ENCODE results near the gene PAXX. TPM values are rescaled to one million over a fixed set of nuclear protein-coding genes. Genes with fewer than 3 reads are reported as not detected.

PAXX gene
- total RNA-seq, 4 donors from 2014 or later, result 5.1 to 30.6 (median 26.9) TPM

DNA sequence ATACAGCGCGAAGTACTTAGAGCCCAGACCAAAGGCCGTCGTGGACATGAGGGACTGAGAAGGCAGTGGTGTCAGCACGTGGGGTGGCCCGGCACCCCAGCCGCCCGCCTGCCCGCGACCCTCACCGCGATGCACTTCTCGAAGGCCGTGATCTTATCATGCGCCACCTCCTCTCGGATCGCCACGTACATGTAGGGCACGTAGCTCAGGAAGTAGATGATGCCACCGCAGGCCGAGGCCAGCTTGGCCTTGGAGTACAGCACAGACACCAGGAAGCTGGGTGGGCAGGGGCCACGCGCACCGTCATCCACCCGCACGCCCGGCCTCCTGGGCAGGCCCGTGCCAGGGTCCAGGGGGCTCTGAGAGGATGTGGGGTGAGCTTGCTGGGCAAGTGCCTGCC is 24.8 kb downstream of the PAXX start:
- TF ChIP-seq, protein P1, sequence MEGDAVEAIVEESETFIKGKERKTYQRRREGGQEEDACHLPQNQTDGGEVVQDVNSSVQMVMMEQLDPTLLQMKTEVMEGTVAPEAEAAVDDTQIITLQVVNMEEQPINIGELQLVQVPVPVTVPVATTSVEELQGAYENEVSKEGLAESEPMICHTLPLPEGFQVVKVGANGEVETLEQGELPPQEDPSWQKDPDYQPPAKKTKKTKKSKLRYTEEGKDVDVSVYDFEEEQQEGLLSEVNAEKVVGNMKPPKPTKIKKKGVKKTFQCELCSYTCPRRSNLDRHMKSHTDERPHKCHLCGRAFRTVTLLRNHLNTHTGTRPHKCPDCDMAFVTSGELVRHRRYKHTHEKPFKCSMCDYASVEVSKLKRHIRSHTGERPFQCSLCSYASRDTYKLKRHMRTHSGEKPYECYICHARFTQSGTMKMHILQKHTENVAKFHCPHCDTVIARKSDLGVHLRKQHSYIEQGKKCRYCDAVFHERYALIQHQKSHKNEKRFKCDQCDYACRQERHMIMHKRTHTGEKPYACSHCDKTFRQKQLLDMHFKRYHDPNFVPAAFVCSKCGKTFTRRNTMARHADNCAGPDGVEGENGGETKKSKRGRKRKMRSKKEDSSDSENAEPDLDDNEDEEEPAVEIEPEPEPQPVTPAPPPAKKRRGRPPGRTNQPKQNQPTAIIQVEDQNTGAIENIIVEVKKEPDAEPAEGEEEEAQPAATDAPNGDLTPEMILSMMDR (IDR thresholded peaks at IDR 0.05; ENCODE audit: low read depth), result no peak

- TF ChIP-seq, protein P1 (IDR thresholded peaks at IDR 0.05; ENCODE audit: low read depth), result no peak
Measured at GRCh38 chr9:137017791-137018497, 25.7 kb downstream of the PAXX start.

GRCh38 chr9:137018761-137019559 is 26.7 kb downstream of the PAXX start:
- TF ChIP-seq, protein P1 (IDR thresholded peaks at IDR 0.05; ENCODE audit: low read depth), result no peak

- TF ChIP-seq, protein P1 (IDR thresholded peaks at IDR 0.05; ENCODE audit: low read depth), result no peak
Measured at GRCh38 chr9:137019891-137020683, 27.9 kb downstream of the PAXX start.

GRCh38 chr9:137020771-137021567 is 28.7 kb downstream of the PAXX start:
- TF ChIP-seq, protein P1 (IDR thresholded peaks at IDR 0.05; ENCODE audit: low read depth), result no peak

DNA sequence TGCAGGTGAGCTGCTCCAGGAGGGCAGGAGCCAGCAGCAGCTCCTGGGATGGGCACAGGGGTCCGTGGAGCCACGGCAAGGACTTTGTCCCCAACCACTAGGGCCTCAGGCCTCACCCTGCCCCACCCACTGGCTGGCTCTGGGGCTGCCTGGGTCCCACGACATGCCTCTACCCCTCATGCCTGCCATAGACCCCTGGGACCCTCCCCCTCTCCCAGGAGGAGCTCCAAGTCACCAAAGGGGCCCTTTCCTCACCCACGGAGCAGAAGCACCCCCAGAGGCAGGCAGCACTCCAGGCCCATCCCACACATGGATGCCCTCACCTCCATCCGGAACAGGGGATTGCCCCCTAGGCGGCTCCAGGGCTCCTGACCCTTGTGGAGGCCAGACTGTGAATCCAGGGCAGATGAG is 29.4 kb downstream of the PAXX start:
- TF ChIP-seq, protein P1 (IDR thresholded peaks at IDR 0.05; ENCODE audit: low read depth), result no peak

Data from subcutaneous adipose tissue (tissue), 4 donors.